DMS 273 (cell line): ENCODE measurements around the gene HTR3E.

ENCODE experiments used
- DNase-seq: peaks from one replicate; lab custom pipeline; 2025; ENCODE audit not compliant: unreplicated experiment; lab: John Stamatoyannopoulos, UW

Gene HTR3E

GRCh38 chr3:184154885-184155643 is 58.2 kb downstream of the HTR3E start, which contains the start of gene DVL3:
TSS of gene DVL3 (plus strand) at chr3:184155377. CDS start at chr3:184155636, 259 bp downstream.
- peak; percentile 92 for DNase-seq

GRCh38 chr3:184155644-184156521 is 59.0 kb downstream of the HTR3E start:
- DNase-seq = peak; percentile 82

GRCh38 chr3:184156522-184156955 is 59.7 kb downstream of the HTR3E start:
- DNase-seq = peak; percentile 75
